H1 (cell line): Measurements from ENCODE around the gene NFIX.

Source experiments
- CEBPB ChIP-seq: IDR thresholded peaks from 2 replicates; pipeline ENCODE4 v1.6.1; 2012; ENCODE audit warnings: low read depth, low read length
- EZH2 ChIP-seq: fragments of 200-600 bp; sonication (generic); IDR thresholded peaks from 2 replicates; pipeline ENCODE4 v1.7.1; 2012; ENCODE audit warnings: low read depth, mild to moderate bottlenecking, moderate library complexity, low read length, inconsistent platforms; ENCODE audit not compliant: severe bottlenecking
- KDM5A ChIP-seq: fragments of 200-600 bp; IDR thresholded peaks from 2 replicates; pipeline ENCODE4 v1.7.1; 2012; ENCODE audit warnings: mild to moderate bottlenecking, low read length, inconsistent platforms, mixed read lengths
- POLR2A ChIP-seq, 2 experiments: IDR thresholded peaks; 1 replicate in 1 of 2; 2 replicates in 1 of 2; pipeline ENCODE4 v1.6.1; 2011; ENCODE audit warnings: low read depth in 2 of 2, low read length in 2 of 2, mild to moderate bottlenecking in 2 of 2; ENCODE audit errors: control extremely low read depth in 1 of 2
- TF ChIP-seq, protein P1 (sequence below), 3 experiments: IDR thresholded peaks; 1 replicate in 2 of 3; 2 replicates in 1 of 3; pipeline versions ENCODE4 v1.5.1 to v1.6.1; 2011; ENCODE audit warnings: low read length in 3 of 3, mild to moderate bottlenecking in 3 of 3, inconsistent platforms in 2 of 3, low read depth in 1 of 3, moderate library complexity in 1 of 3; ENCODE audit not compliant: insufficient read depth in 1 of 3; ENCODE audit errors: control extremely low read depth in 1 of 3
- TF ChIP-seq, protein P2 (sequence below): IDR thresholded peaks from 2 replicates; pipeline ENCODE4 v1.6.1; 2012; ENCODE audit warnings: low read length, inconsistent platforms
- TF ChIP-seq, protein P3 (sequence below): IDR thresholded peaks from 2 replicates; pipeline ENCODE4 v1.6.1; 2011; ENCODE audit warnings: low read length, improper control_type of control experiment

DNA sequence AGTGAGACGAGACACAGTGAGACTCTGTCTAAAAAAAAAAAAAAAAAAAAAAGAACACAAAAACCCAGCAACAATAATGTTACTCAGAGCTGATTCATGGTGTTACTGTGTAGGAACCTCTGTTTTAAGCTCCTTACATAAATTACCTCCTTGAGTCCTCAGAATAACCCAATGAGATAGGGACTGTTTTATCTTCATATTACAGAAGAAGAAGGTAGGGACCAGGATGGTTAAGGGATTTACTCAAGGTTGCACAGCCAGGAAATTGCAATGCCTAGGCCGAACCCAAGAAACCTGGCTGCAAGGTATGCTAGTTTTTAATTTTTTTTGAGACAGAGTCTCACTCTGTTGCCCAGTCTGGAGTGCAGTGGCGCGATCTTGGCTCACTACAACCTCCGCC is 27.4 kb upstream of the NFIX start:
- TF ChIP-seq KDM5A (no peak), EZH2 (no peak), CEBPB (no peak), POLR2A (IDR thresholded peaks at IDR 0.05; ENCODE audit: control extremely low read depth in 1 of 2, low read depth in 2 of 2, low read length in 2 of 2) (no peak)
- TF ChIP-seq, protein P1, sequence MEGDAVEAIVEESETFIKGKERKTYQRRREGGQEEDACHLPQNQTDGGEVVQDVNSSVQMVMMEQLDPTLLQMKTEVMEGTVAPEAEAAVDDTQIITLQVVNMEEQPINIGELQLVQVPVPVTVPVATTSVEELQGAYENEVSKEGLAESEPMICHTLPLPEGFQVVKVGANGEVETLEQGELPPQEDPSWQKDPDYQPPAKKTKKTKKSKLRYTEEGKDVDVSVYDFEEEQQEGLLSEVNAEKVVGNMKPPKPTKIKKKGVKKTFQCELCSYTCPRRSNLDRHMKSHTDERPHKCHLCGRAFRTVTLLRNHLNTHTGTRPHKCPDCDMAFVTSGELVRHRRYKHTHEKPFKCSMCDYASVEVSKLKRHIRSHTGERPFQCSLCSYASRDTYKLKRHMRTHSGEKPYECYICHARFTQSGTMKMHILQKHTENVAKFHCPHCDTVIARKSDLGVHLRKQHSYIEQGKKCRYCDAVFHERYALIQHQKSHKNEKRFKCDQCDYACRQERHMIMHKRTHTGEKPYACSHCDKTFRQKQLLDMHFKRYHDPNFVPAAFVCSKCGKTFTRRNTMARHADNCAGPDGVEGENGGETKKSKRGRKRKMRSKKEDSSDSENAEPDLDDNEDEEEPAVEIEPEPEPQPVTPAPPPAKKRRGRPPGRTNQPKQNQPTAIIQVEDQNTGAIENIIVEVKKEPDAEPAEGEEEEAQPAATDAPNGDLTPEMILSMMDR (IDR thresholded peaks at IDR 0.05; ENCODE audit: control extremely low read depth in 1 of 3, insufficient read depth in 1 of 3, low read depth in 1 of 3, low read length in 3 of 3) = no peak
- TF ChIP-seq, protein P2, sequence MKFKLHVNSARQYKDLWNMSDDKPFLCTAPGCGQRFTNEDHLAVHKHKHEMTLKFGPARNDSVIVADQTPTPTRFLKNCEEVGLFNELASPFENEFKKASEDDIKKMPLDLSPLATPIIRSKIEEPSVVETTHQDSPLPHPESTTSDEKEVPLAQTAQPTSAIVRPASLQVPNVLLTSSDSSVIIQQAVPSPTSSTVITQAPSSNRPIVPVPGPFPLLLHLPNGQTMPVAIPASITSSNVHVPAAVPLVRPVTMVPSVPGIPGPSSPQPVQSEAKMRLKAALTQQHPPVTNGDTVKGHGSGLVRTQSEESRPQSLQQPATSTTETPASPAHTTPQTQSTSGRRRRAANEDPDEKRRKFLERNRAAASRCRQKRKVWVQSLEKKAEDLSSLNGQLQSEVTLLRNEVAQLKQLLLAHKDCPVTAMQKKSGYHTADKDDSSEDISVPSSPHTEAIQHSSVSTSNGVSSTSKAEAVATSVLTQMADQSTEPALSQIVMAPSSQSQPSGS = no peak
- TF ChIP-seq, protein P3, sequence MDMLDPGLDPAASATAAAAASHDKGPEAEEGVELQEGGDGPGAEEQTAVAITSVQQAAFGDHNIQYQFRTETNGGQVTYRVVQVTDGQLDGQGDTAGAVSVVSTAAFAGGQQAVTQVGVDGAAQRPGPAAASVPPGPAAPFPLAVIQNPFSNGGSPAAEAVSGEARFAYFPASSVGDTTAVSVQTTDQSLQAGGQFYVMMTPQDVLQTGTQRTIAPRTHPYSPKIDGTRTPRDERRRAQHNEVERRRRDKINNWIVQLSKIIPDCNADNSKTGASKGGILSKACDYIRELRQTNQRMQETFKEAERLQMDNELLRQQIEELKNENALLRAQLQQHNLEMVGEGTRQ = no peak
